Neural crest cell (in vitro differentiated cells): Measurements from ENCODE around the gene PLEKHA5. TPM values are rescaled to one million over a fixed set of nuclear protein-coding genes. Genes with fewer than 3 reads are reported as not detected.

Experiments
- DNase-seq: peaks from one replicate; pipeline ENCODE4 v3.0.0; 2021; ENCODE audit warnings: low read depth, mixed read lengths, low spot score
- H3K27ac Mint-ChIP-seq: one replicate; pipeline ENCODE4 v1.8.0; 2021; ENCODE audit warnings: mild to moderate bottlenecking, mixed read lengths; ENCODE audit not compliant: unreplicated experiment
- H3K27me3 Mint-ChIP-seq: 2 replicates; pipeline ENCODE4 v1.8.0; 2021; ENCODE audit warnings: low read depth, mild to moderate bottlenecking, mixed read lengths
- H3K36me3 Mint-ChIP-seq: 2 replicates; pipeline ENCODE4 v1.8.0; 2021; ENCODE audit warnings: low read depth, mild to moderate bottlenecking, mixed read lengths
- H3K4me1 Mint-ChIP-seq: 2 replicates; pipeline ENCODE4 v1.8.0; 2021; ENCODE audit warnings: mixed read lengths
- H3K4me3 Mint-ChIP-seq: one replicate; pipeline ENCODE4 v1.8.0; 2021; ENCODE audit warnings: mild to moderate bottlenecking, mixed read lengths
- H3K9me3 Mint-ChIP-seq: 2 replicates; pipeline ENCODE4 v1.8.0; 2021; ENCODE audit warnings: mixed read lengths
- total RNA-seq: library from RNA; stranded (reverse); gene quantifications from 2 replicates; pipeline ENCODE4 v1.2.1, GENCODE V29; 2021
- TF ChIP-seq, protein P1 (sequence below): fragments of 200-600 bp; sonication (generic); conservative IDR thresholded peaks from 2 replicates; pipeline ENCODE4 v1.5.0; 2021; ENCODE audit warnings: antibody characterized with exemption, mild to moderate bottlenecking

Gene PLEKHA5
- total RNA-seq, 1 donor from 2014 or later = 39.2 TPM

GRCh38 chr12:19148860-19149259 lies 19.3 kb downstream of the PLEKHA5 start:
- TF ChIP-seq, protein P1, sequence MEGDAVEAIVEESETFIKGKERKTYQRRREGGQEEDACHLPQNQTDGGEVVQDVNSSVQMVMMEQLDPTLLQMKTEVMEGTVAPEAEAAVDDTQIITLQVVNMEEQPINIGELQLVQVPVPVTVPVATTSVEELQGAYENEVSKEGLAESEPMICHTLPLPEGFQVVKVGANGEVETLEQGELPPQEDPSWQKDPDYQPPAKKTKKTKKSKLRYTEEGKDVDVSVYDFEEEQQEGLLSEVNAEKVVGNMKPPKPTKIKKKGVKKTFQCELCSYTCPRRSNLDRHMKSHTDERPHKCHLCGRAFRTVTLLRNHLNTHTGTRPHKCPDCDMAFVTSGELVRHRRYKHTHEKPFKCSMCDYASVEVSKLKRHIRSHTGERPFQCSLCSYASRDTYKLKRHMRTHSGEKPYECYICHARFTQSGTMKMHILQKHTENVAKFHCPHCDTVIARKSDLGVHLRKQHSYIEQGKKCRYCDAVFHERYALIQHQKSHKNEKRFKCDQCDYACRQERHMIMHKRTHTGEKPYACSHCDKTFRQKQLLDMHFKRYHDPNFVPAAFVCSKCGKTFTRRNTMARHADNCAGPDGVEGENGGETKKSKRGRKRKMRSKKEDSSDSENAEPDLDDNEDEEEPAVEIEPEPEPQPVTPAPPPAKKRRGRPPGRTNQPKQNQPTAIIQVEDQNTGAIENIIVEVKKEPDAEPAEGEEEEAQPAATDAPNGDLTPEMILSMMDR = no peak
- H3K27ac Mint-ChIP-seq = no peak overlapping the region
- DNase-seq = no peak
- H3K27me3 Mint-ChIP-seq = no peaks in the 10 kb centered on the region
- no peak overlapping the region for H3K4me3 Mint-ChIP-seq
- H3K4me1 Mint-ChIP-seq = no peaks in the 10 kb centered on the region
- H3K9me3 Mint-ChIP-seq = peaks cover 2% of the 10 kb centered on the region
- peaks cover 33% of the 10 kb centered on the region for H3K36me3 Mint-ChIP-seq

DNA sequence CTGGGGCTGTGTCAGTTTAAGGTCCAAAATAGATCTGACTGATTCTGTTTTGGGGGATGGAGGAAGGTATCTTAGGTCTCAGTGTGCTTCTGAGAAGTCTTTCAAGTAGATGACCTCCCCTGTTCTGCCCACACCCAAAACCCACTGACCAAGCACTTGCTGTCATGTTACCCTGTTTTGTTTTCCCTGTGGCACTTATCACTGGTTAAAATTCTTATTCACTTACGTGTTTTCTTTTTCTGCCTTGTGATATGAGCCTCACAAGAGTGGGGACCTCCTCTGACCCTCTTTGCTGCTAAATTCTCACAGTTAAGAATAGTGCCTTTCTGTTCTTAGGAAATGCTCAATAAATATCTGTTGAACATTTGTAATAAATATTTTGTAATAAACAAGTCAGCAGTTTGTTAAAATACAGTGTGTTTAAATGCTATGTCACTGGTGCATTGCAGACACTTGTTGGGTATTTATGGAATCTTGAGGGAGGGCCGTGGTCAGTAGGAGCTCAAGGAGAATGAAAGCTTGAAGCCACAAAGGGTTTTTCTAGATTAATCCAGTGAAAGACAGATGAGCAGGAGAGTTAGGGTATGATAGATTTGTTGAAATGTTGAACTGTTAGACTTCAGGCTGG lies 20.9 kb downstream of the PLEKHA5 start:
- Mint-ChIP-seq H3K9me3 (peaks cover 2% of the 10 kb centered on the region), H3K36me3 (peaks cover 30% of the 10 kb centered on the region), H3K27me3 (no peaks in the 10 kb centered on the region), H3K4me1 (no peaks in the 10 kb centered on the region), H3K4me3 (no peak overlapping the region), H3K27ac (no peak overlapping the region)
- DNase-seq = no peak
- TF ChIP-seq, protein P1 = no peak

- Mint-ChIP-seq H3K9me3 (peaks cover 2% of the 10 kb centered on the region), H3K4me3 (no peak overlapping the region), H3K4me1 (peaks cover 6% of the 10 kb centered on the region), H3K36me3 (peaks cover 30% of the 10 kb centered on the region), H3K27ac (no peak overlapping the region), H3K27me3 (no peaks in the 10 kb centered on the region)
- TF ChIP-seq, protein P1 = no peak
- DNase-seq = no peak
Observed at GRCh38 chr12:19151298-19151697, 21.8 kb downstream of the PLEKHA5 start.

DNA sequence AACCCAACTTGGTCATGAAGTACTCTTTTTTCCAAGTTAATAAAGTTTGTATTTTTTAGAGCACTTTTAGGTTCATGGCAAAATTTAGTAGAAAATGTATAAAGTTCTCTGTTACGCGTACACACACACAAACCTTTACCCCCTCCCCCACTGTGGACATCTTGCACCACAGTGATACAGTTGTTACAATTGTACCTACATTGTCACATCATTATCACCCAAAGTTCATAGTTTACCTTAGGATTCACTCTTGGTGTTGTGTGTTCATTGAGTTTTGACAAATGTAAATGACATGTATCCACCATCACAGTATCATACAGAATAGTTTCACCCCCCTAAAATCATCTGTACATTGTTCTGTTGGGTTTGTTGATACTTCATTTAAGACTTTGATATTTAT lies 23.9 kb downstream of the PLEKHA5 start:
- Mint-ChIP-seq H3K4me3 (no peak overlapping the region), H3K4me1 (peaks cover 6% of the 10 kb centered on the region), H3K36me3 (peaks cover 26% of the 10 kb centered on the region), H3K27ac (no peak overlapping the region), H3K27me3 (no peaks in the 10 kb centered on the region), H3K9me3 (peaks cover 2% of the 10 kb centered on the region)
- no peak for DNase-seq
- TF ChIP-seq, protein P1 = no peak

DNA sequence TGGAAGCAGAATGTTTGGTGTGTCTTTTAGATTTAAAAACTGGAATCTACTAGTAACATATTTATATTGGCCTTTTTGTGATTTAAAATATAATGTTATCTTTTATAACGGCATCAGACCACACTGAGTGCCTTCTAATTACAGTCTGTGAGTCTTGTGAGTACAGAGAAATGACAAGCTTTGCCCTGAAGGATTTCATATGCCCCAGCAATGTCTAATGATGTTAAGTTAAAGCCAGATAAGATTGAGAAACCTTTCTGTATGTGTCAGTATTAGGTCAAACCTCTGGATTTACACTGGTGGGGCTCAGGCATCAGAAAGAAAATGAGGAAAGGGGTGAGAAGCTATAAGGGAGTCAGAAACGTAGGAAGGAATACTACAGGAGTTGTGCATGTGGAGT lies 25.2 kb downstream of the PLEKHA5 start:
- no peaks in the 10 kb centered on the region for H3K27me3 Mint-ChIP-seq
- H3K36me3 Mint-ChIP-seq = peaks cover 18% of the 10 kb centered on the region
- H3K9me3 Mint-ChIP-seq = peaks cover 1% of the 10 kb centered on the region
- TF ChIP-seq, protein P1 = no peak
- DNase-seq = no peak
- H3K27ac Mint-ChIP-seq = no peak overlapping the region
- H3K4me3 Mint-ChIP-seq = no peak overlapping the region
- H3K4me1 Mint-ChIP-seq = peaks cover 6% of the 10 kb centered on the region
